Umbilical cord (tissue), 1 donor: Measurements from ENCODE around the gene GNG4. TPM values are rescaled to one million over a fixed set of nuclear protein-coding genes. Genes with fewer than 3 reads are reported as not detected.

Source experiments
- total RNA-seq: library from RNA; depleted of rRNA; stranded (reverse); fragments of >200 nt; gene quantifications from one replicate; pipeline ENCODE4 v1.2.3, GENCODE V29; 2014; ENCODE audit warnings: low replicate concordance; ENCODE audit not compliant: insufficient read depth

The GNG4 gene
- total RNA-seq, 1 donor from 2014 or later: 1.9 TPM

Other genes with a start within 250 kb of the GNG4 start
- 71.7 TPM for gene B3GALNT2, start 145.3 kb downstream of the GNG4 start, total RNA-seq
- gene LYST, start 217.1 kb upstream of the GNG4 start, total RNA-seq: 78.2 TPM